SK-N-MC (cell line): ENCODE measurements around the gene HDAC4.

Source experiments
- DNase-seq: peaks from one replicate; pipeline ENCODE4 v3.0.0-alpha.2; 2011; ENCODE audit warnings: low read depth, low spot score
- H3K27ac ChIP-seq: fragments of 200-600 bp; sonication (generic); 2 replicates; pipeline ENCODE4 v1.5.1; 2016; ENCODE audit warnings: mixed run types
- H3K36me3 ChIP-seq: fragments of 200-600 bp; sonication (generic); 2 replicates; pipeline ENCODE4 v1.6.1; 2017; ENCODE audit warnings: antibody characterized with exemption, low read length, mixed read lengths; ENCODE audit not compliant: insufficient read depth
- H3K4me3 ChIP-seq: fragments of 200-600 bp; sonication (generic); 2 replicates; pipeline ENCODE4 v1.5.1; 2016
- H3K9ac ChIP-seq: fragments of 200-600 bp; sonication (generic); 2 replicates; pipeline ENCODE4 v1.8.0; 2017; ENCODE audit warnings: mixed run types, mixed read lengths; ENCODE audit not compliant: insufficient read length
- H3K9me3 ChIP-seq: fragments of 200-600 bp; sonication (generic); 2 replicates; pipeline ENCODE4 v1.6.1; 2017; ENCODE audit warnings: low read depth, mild to moderate bottlenecking, antibody characterized with exemption, low read length, moderate library complexity, mixed read lengths
- EZH2 ChIP-seq: fragments of 200-600 bp; sonication (generic); IDR thresholded peaks from one replicate; pipeline ENCODE4 v1.6.1; 2017; ENCODE audit warnings: antibody characterized with exemption
- FOXP2 ChIP-seq: optimal IDR thresholded peaks from 2 replicates; pipeline ENCODE3; 2011; ENCODE audit warnings: mild to moderate bottlenecking, moderate library complexity; ENCODE audit not compliant: insufficient read depth; ENCODE audit errors: extremely low read length, control extremely low read depth
- POLR2AphosphoS5 ChIP-seq: IDR thresholded peaks from 2 replicates; pipeline ENCODE4 v1.6.1; 2012; ENCODE audit warnings: mild to moderate bottlenecking, low read depth, low read length, borderline replicate concordance

HDAC4 gene

GRCh38 chr2:239006622-239007285 lies 394.1 kb downstream of the HDAC4 start:
- Histone ChIP-seq H3K9me3 (no peaks in the 10 kb centered on the region), H3K9ac (no peak overlapping the region), H3K4me3 (no peak overlapping the region), H3K27ac (no peak overlapping the region), H3K36me3 (no peaks in the 10 kb centered on the region)
- TF ChIP-seq EZH2, result no peak
- no peak for DNase-seq

- Histone ChIP-seq H3K9me3 (no peaks in the 10 kb centered on the region), H3K4me3 (no peak overlapping the region), H3K9ac (no peak overlapping the region), H3K36me3 (no peaks in the 10 kb centered on the region), H3K27ac (no peak overlapping the region)
- DNase-seq, result no peak
- TF ChIP-seq EZH2 (no peak), POLR2AphosphoS5 (no peak), FOXP2 (no peak)
Measured at GRCh38 chr2:239005586-239005985, 395.2 kb downstream of the HDAC4 start.

GRCh38 chr2:239004274-239005015 lies 396.4 kb downstream of the HDAC4 start:
- Histone ChIP-seq H3K36me3 (no peaks in the 10 kb centered on the region), H3K4me3 (no peak overlapping the region), H3K27ac (no peak overlapping the region), H3K9ac (no peak overlapping the region), H3K9me3 (no peaks in the 10 kb centered on the region)
- DNase-seq, result no peak
- no peak for TF ChIP-seq POLR2AphosphoS5
- no peak for TF ChIP-seq EZH2
- TF ChIP-seq FOXP2, result no peak

GRCh38 chr2:239003624-239004273 lies 397.1 kb downstream of the HDAC4 start:
- H3K9ac ChIP-seq, result no peak overlapping the region
- no peak overlapping the region for H3K27ac ChIP-seq
- no peak for DNase-seq
- no peaks in the 10 kb centered on the region for H3K36me3 ChIP-seq
- no peaks in the 10 kb centered on the region for H3K9me3 ChIP-seq
- no peak for TF ChIP-seq FOXP2
- no peak for TF ChIP-seq POLR2AphosphoS5
- TF ChIP-seq EZH2, result no peak
- peak overlapping the region; percentile 46; the same call in 1 of the 2 replicates for H3K4me3 ChIP-seq

GRCh38 chr2:239002954-239003623 lies 397.7 kb downstream of the HDAC4 start:
- peak; percentile 35 for DNase-seq
- TF ChIP-seq EZH2, result no peak
- no peak for TF ChIP-seq POLR2AphosphoS5
- TF ChIP-seq FOXP2, result no peak
- H3K4me3 ChIP-seq, result peak overlapping the region; percentile 46
- H3K9me3 ChIP-seq, result no peaks in the 10 kb centered on the region
- H3K36me3 ChIP-seq, result no peaks in the 10 kb centered on the region
- no peak overlapping the region for H3K27ac ChIP-seq
- no peak overlapping the region for H3K9ac ChIP-seq

- TF ChIP-seq FOXP2 (no peak), EZH2 (no peak), POLR2AphosphoS5 (no peak)
- no peak for DNase-seq
- Histone ChIP-seq H3K4me3 (peak overlapping the region; percentile 46; the same call in 1 of the 2 replicates), H3K36me3 (no peaks in the 10 kb centered on the region), H3K9me3 (no peaks in the 10 kb centered on the region), H3K9ac (no peak overlapping the region), H3K27ac (no peak overlapping the region)
Measured at GRCh38 chr2:239002591-239002953, 398.2 kb downstream of the HDAC4 start.

GRCh38 chr2:239001794-239002193 lies 399.0 kb downstream of the HDAC4 start:
- no peaks in the 10 kb centered on the region for H3K36me3 ChIP-seq
- H3K27ac ChIP-seq, result no peak overlapping the region
- TF ChIP-seq EZH2, result no peak
- TF ChIP-seq POLR2AphosphoS5, result no peak
- TF ChIP-seq FOXP2, result no peak
- H3K4me3 ChIP-seq, result no peak overlapping the region
- H3K9me3 ChIP-seq, result no peaks in the 10 kb centered on the region
- no peak overlapping the region for H3K9ac ChIP-seq
- no peak for DNase-seq

GRCh38 chr2:239000500-239001073 lies 400.2 kb downstream of the HDAC4 start:
- H3K36me3 ChIP-seq, result no peaks in the 10 kb centered on the region
- no peak overlapping the region for H3K27ac ChIP-seq
- H3K9me3 ChIP-seq, result no peaks in the 10 kb centered on the region
- DNase-seq, result no peak
- TF ChIP-seq POLR2AphosphoS5 (no peak), EZH2 (no peak), FOXP2 (no peak)
- H3K4me3 ChIP-seq, result no peak overlapping the region
- H3K9ac ChIP-seq, result no peak overlapping the region
